GM12878 (cell line): Measurements from ENCODE around the gene CNNM1.

ENCODE experiments used
- CTCF ChIP-seq, 3 experiments: IDR thresholded peaks in 2 of 3; conservative IDR thresholded peaks in 1 of 3; 2 replicates each; pipeline ENCODE4 v1.5.1; 2011; ENCODE audit warnings: low read depth in 3 of 3, low read length in 3 of 3, mild to moderate bottlenecking in 3 of 3, control low read depth in 2 of 3, moderate library complexity in 2 of 3, inconsistent platforms in 1 of 3, mixed read lengths in 1 of 3; ENCODE audit not compliant: control insufficient read depth in 2 of 3, insufficient read depth in 1 of 3; ENCODE audit errors: extremely low read depth in 1 of 3
- EGR1 ChIP-seq, 2 experiments: IDR thresholded peaks; 1 replicate in 1 of 2; 2 replicates in 1 of 2; pipeline ENCODE4 v1.6.1; 2011 to 2012; ENCODE audit warnings: low read depth in 2 of 2, low read length in 2 of 2, borderline replicate concordance in 1 of 2, mild to moderate bottlenecking in 1 of 2, moderate library complexity in 1 of 2
- POLR2AphosphoS5 ChIP-seq: IDR thresholded peaks from 2 replicates; pipeline ENCODE4 v1.6.1; 2011; ENCODE audit warnings: mild to moderate bottlenecking, low read length, inconsistent platforms

DNA sequence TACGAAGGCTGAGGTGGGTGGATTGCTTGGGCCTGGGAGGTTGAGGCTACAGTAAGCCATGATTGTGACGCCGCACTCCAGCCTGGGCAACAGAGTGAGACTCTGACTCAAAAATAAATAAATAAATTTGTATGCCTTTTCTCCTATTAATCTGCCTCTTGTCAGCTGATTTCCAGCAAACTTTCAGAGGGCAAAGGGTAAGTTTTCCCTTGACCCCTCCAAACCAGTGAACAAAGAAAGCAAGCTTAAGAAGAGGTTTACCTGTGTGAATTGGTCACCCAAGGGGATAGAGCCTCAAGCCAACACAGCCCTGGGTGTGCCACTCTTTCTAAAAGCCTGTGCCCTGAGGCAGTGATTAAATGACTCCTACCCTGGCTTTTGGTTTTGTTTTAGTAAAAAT lies 70.5 kb downstream of the CNNM1 start:
- TF ChIP-seq POLR2AphosphoS5: no peak
- no peak for TF ChIP-seq CTCF (IDR thresholded peaks at IDR 0.05 in 2 of 3, conservative IDR thresholded peaks at IDR 0.05 in 1 of 3; ENCODE audit: control insufficient read depth in 2 of 3, extremely low read depth in 1 of 3, insufficient read depth in 1 of 3, low read depth in 3 of 3, low read length in 3 of 3)
- no peak for TF ChIP-seq EGR1 (IDR thresholded peaks at IDR 0.05; ENCODE audit: borderline replicate concordance in 1 of 2, low read depth in 2 of 2, low read length in 2 of 2)
